A549 (cell line): ENCODE measurements around the gene EVC. TPM values are rescaled to one million over a fixed set of nuclear protein-coding genes. Genes with fewer than 3 reads are reported as not detected.

Experiments used
- ATAC-seq, 2 experiments: fragments of 200-7000 bp in 1 of 2; fragments of >200 bp in 1 of 2; cut with Nextera tagmentation in 1 of 2; cut with Tn5 transposase in 1 of 2; 3 replicates each; pipeline versions ENCODE4 v1.8.0 to v1.9.1; 2018 to 2020; ENCODE audit warnings: mild to moderate bottlenecking in 1 of 2, moderate library complexity in 1 of 2
- CTCF ChIA-PET: fragments of 300-600 bp; sonication (Branson Sonifier 250); formaldehyde crosslinking; extraction: SDS; loops from one replicate; lab custom pipeline; 2021; ENCODE audit warnings: antibody characterized with exemption, inconsistent platforms; lab: Yijun Ruan, JAX
- POLR2A ChIA-PET: fragments of 350-600 bp; formaldehyde crosslinking; extraction: SDS; loops from one replicate; lab custom pipeline; 2021; ENCODE audit warnings: antibody characterized with exemption, inconsistent platforms; lab: Yijun Ruan, JAX
- DNase-seq, 2 experiments: peaks; one replicate each; pipeline versions ENCODE4 v3.0.0 to v3.0.0-alpha.2; 2011 to 2016; ENCODE audit warnings: low read depth in 1 of 2, low spot score in 1 of 2
- FAIRE-seq: peaks from 2 replicates; lab custom pipeline; 2011; peaks lifted over from hg19 to GRCh38; lab: Jason Lieb, UNC
- H3K27ac ChIP-seq, 2 experiments: fragments of >200 bp; sonication (Bioruptor Twin); formaldehyde crosslinking; 3 replicates each; pipeline ENCODE4 v1.5.1; 2016 to 2017
- H3K4me1 ChIP-seq: fragments of >200 bp; sonication (Bioruptor Twin); formaldehyde crosslinking; 3 replicates; pipeline ENCODE4 v1.6.1; 2016
- H3K4me2 ChIP-seq: fragments of >200 bp; sonication (Bioruptor Twin); formaldehyde crosslinking; 3 replicates; pipeline ENCODE4 v1.6.1; 2016
- H3K4me3 ChIP-seq: fragments of >200 bp; sonication (Bioruptor Twin); formaldehyde crosslinking; 3 replicates; pipeline ENCODE4 v1.5.1; 2016
- H3K9me3 ChIP-seq: fragments of >200 bp; sonication (Bioruptor Twin); formaldehyde crosslinking; 3 replicates; pipeline ENCODE4 v1.6.1; 2016
- ATOH8 ChIP-seq: fragments of 250-450 bp; sonication (Bioruptor Pico); IDR thresholded peaks from 2 replicates; pipeline ENCODE4 v1.5.0; 2020; ENCODE audit warnings: low read depth, mild to moderate bottlenecking, moderate library complexity
- CHD2 ChIP-seq: fragments of 150-350 bp; IDR thresholded peaks from 2 replicates; pipeline ENCODE4 v1.6.1; 2014; ENCODE audit warnings: low read length; ENCODE audit not compliant: partially characterized antibody
- CHD4 ChIP-seq: fragments of 200-600 bp; sonication (generic); IDR thresholded peaks from 2 replicates; pipeline ENCODE4 v1.6.1; 2016; ENCODE audit warnings: antibody characterized with exemption, mild to moderate bottlenecking, borderline replicate concordance
- E2F6 ChIP-seq: IDR thresholded peaks from 2 replicates; pipeline ENCODE4 v1.6.1; 2012; ENCODE audit warnings: low read depth, borderline replicate concordance
- FOXS1 ChIP-seq: fragments of 250-450 bp; sonication (Bioruptor Pico); IDR thresholded peaks from 2 replicates; pipeline ENCODE4 v1.5.0; 2020; ENCODE audit warnings: mild to moderate bottlenecking, moderate library complexity
- GATA3 ChIP-seq: IDR thresholded peaks from 2 replicates; pipeline ENCODE4 v1.6.1; 2012; ENCODE audit warnings: borderline replicate concordance
- HES2 ChIP-seq: fragments of >200 bp; sonication (Bioruptor Twin); formaldehyde crosslinking; IDR thresholded peaks from 2 replicates; pipeline ENCODE4 v1.6.1; 2016
- HEYL ChIP-seq: fragments of 250-450 bp; sonication (Bioruptor Pico); IDR thresholded peaks from 2 replicates; pipeline ENCODE4 v1.8.0; 2021; ENCODE audit warnings: mild to moderate bottlenecking, moderate library complexity
- JUN ChIP-seq, 2 experiments: fragments of >200 bp; sonication (Bioruptor Twin); formaldehyde crosslinking; IDR thresholded peaks; 2 replicates in 1 of 2; 3 replicates in 1 of 2; pipeline ENCODE4 v1.6.1; 2016 to 2017
- KDM5A ChIP-seq: fragments of 200-600 bp; sonication (generic); IDR thresholded peaks from 2 replicates; pipeline ENCODE4 v1.6.1; 2016; ENCODE audit warnings: antibody characterized with exemption, mild to moderate bottlenecking
- MAFK ChIP-seq: fragments of 450-650 bp; IDR thresholded peaks from 2 replicates; pipeline ENCODE4 v1.6.1; 2014; ENCODE audit not compliant: partially characterized antibody
- MAX ChIP-seq: IDR thresholded peaks from 2 replicates; pipeline ENCODE4 v1.6.1; 2012
- NFE2L2 ChIP-seq: fragments of 150-350 bp; conservative IDR thresholded peaks from 2 replicates; pipeline ENCODE4 v1.6.1; 2014; ENCODE audit warnings: low read length
- NPAS2 ChIP-seq: fragments of 250-450 bp; sonication (Bioruptor Pico); IDR thresholded peaks from 2 replicates; pipeline ENCODE4 v1.8.0; 2022; ENCODE audit warnings: mild to moderate bottlenecking, moderate library complexity, borderline replicate concordance
- PHF8 ChIP-seq: fragments of 200-600 bp; sonication (generic); IDR thresholded peaks from 2 replicates; pipeline ENCODE4 v1.6.1; 2016; ENCODE audit warnings: low read depth, mild to moderate bottlenecking, antibody characterized with exemption, moderate library complexity, borderline replicate concordance
- RAD21 ChIP-seq, 2 experiments: fragments of >200 bp in 1 of 2; sonication (Bioruptor Twin) in 1 of 2; formaldehyde crosslinking in 1 of 2; IDR thresholded peaks in 1 of 2; conservative IDR thresholded peaks in 1 of 2; 2 replicates in 1 of 2; 3 replicates in 1 of 2; pipeline ENCODE4 v1.6.1; 2012 to 2018; ENCODE audit warnings: inconsistent platforms in 1 of 2
- RCOR1 ChIP-seq: fragments of 150-350 bp; IDR thresholded peaks from 2 replicates; pipeline ENCODE4 v1.6.1; 2014; ENCODE audit warnings: antibody characterized with exemption, low read length, low read depth
- REST ChIP-seq: fragments of 200-600 bp; sonication (generic); IDR thresholded peaks from 2 replicates; pipeline ENCODE4 v1.6.1; 2016; ENCODE audit warnings: antibody characterized with exemption, mild to moderate bottlenecking, moderate library complexity
- RFX5 ChIP-seq: fragments of 450-650 bp; IDR thresholded peaks from 2 replicates; pipeline ENCODE4 v1.7.1; 2014; ENCODE audit warnings: antibody characterized with exemption, mild to moderate bottlenecking, moderate library complexity
- RNF2 ChIP-seq: fragments of 200-600 bp; sonication (generic); IDR thresholded peaks from 2 replicates; pipeline ENCODE4 v1.6.1; 2016; ENCODE audit warnings: low read depth, mild to moderate bottlenecking, antibody characterized with exemption, moderate library complexity, borderline replicate concordance
- TP53 ChIP-seq: fragments of 250-450 bp; sonication (Bioruptor Pico); IDR thresholded peaks from 2 replicates; pipeline ENCODE4 v1.5.0; 2021; ENCODE audit warnings: mild to moderate bottlenecking, moderate library complexity
- ZFP36 ChIP-seq: fragments of 450-650 bp; IDR thresholded peaks from 2 replicates; pipeline ENCODE4 v1.6.1; 2014; ENCODE audit warnings: borderline replicate concordance; ENCODE audit not compliant: partially characterized antibody
- ZNF302 ChIP-seq: fragments of 250-450 bp; sonication (Bioruptor Pico); IDR thresholded peaks from 2 replicates; pipeline ENCODE4 v1.9.0; 2021; ENCODE audit warnings: inconsistent platforms, mild to moderate bottlenecking, moderate library complexity
- ZSCAN20 ChIP-seq: fragments of 250-450 bp; sonication (Bioruptor Pico); IDR thresholded peaks from 2 replicates; pipeline ENCODE4 v1.8.0; 2022; ENCODE audit warnings: mild to moderate bottlenecking, moderate library complexity
- WGBS: methylation state at CpG from one replicate; pipeline ENCODE4 v1.1.6; 2017; ENCODE audit errors: missing lambda C conversion rate; 5-methylcytosine and 5-hydroxymethylcytosine counted together
- polyA plus RNA-seq, 4 experiments: library from polyadenylated mRNA; depleted of rRNA in 3 of 4; stranded (reverse); fragments of >200 nt; fragmentation: RNase III in 1 of 4; extraction: RNeasy Plus Mini Kit Qiagen cat#74134 plus additional on column Dnase treatment in 1 of 4; gene quantifications; 2 replicates in 3 of 4; 3 replicates in 1 of 4; pipeline ENCODE4 v1.2.3, GENCODE V29; 2011 to 2017

EVC gene
- polyA plus RNA-seq, 2 of the 4 experiments (the other 2 are of a cell fraction): 3.0 to 5.5 TPM

- no peak for ATAC-seq
- ChIA-PET CTCF (no interaction called here), POLR2A (no interaction called here)
- FAIRE-seq: no peak
- WGBS: 71% methylated on average over 9 of the region's 10 CpGs
- H3K4me1 ChIP-seq: no peaks in the 10 kb centered on the region
- H3K9me3 ChIP-seq: no peaks in the 10 kb centered on the region
- DNase-seq: no peak
- no peak overlapping the region for H3K4me2 ChIP-seq
- H3K27ac ChIP-seq: no peak overlapping the region
- no peak overlapping the region for H3K4me3 ChIP-seq
- TF ChIP-seq MAFK (no peak), ZSCAN20 (CRISPR knock-in tag) (no peak), RFX5 (no peak), RCOR1 (no peak), FOXS1 (CRISPR knock-in tag) (no peak), TP53 (no peak), ZNF302 (CRISPR knock-in tag) (no peak), NFE2L2 (no peak), NPAS2 (CRISPR knock-in tag) (no peak), HES2 (no peak), GATA3 (no peak), CHD4 (no peak), ZFP36 (no peak), HEYL (no peak), MAX (no peak), E2F6 (no peak), RAD21 (conservative IDR thresholded peaks at IDR 0.05 in 1 of 2, IDR thresholded peaks at IDR 0.05 in 1 of 2) (no peak), REST (no peak), RNF2 (no peak)
These were observed 27.4 kb upstream of the EVC start for GRCh38 chr4:5683566-5683965.

GRCh38 chr4:5685296-5685695 lies 25.7 kb upstream of the EVC start:
- no peak overlapping the region for H3K4me3 ChIP-seq
- no peak overlapping the region for H3K4me2 ChIP-seq
- WGBS: 90% methylated on average over 6 of the region's 9 CpGs
- TF ChIP-seq PHF8 (no peak), MAFK (no peak), CHD2 (no peak), TP53 (no peak), ATOH8 (CRISPR knock-in tag) (no peak), KDM5A (no peak), CHD4 (no peak), JUN (IDR thresholded peaks at IDR 0.05) (no peak)
- ChIA-PET CTCF (no interaction called here), POLR2A (no interaction called here)
- DNase-seq: no peak
- ATAC-seq: no peak
- H3K4me1 ChIP-seq: no peaks in the 10 kb centered on the region
- no peaks in the 10 kb centered on the region for H3K9me3 ChIP-seq
- FAIRE-seq: no peak
- H3K27ac ChIP-seq: no peak overlapping the region
